ENCODE data around the gene LDLRAD4.

DNA sequence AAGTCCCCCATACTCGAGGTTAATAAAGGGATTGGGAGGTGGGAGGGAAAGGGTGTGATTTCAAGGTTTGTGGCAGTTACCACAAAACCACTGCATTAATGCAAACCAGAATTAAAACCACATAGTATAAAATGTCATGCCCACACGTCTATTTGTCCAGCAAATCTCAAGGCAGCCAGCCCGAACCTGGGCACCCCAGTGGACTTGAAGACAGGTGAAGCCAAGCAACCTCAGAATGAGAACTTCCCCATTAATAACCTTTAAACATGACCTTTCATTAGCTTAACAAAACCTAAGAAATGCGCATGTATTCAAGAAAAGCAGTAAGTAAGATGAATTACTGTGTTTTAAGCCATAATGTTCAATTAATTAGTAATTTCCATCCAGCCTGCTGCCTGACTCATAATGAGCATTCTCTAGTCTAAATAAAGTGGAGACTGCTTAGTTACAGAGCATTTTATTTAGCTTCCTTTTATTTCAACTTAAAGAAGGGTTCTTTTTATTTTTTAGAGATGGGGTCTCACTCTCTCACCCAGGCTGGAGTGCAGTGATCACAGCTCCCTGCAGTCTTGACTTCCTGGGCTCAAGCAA lies 278.2 kb downstream of the LDLRAD4 start:
- TF ChIP-seq CTCF (IDR thresholded peaks at IDR 0.05), result no peak
- TF ChIP-seq POLR2A (IDR thresholded peaks at IDR 0.05), result no peak

All from upper lobe of left lung (tissue), 4 donors.